ENCODE measurements around the gene SLC38A10. TPM values are rescaled to one million over a fixed set of nuclear protein-coding genes. Genes with fewer than 3 reads are reported as not detected.
A peak's percentile ranks its signal among the peaks of the same experiment; 100 is the strongest.

Gene SLC38A10
- total RNA-seq, 1 donor from 2014 or later: 35.5 TPM

DNA sequence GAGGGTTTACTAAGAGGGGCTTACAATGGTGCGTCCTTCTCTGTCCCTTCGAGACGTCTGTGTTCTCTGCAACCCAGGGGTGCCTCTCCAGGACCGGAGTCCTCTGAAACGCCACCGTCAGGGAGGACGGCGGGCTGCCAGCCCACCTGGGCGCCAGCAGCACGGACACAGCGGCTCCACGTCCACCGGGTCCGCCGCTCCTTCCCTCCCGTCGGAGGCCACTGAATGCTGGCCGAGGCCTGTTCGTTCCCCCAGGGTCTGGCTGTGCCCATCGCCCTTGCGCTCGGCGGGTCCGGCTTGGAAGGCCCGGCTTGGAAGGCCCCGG lies 56.7 kb downstream of the SLC38A10 start:
- Histone ChIP-seq H3K4me3 (ENCODE audit: low read depth, low read length) (peak overlapping the region; percentile 89), H3K27me3 (ENCODE audit: control insufficient read depth, insufficient read depth, low read length) (no peaks in the 10 kb centered on the region), H3K36me3 (ENCODE audit: control insufficient read depth, insufficient read depth, low read length) (peaks cover 18% of the 10 kb centered on the region)
- FAIRE-seq (no peak), DNase-seq (ENCODE audit: low read depth) (no peak)
- TF ChIP-seq, protein P1, sequence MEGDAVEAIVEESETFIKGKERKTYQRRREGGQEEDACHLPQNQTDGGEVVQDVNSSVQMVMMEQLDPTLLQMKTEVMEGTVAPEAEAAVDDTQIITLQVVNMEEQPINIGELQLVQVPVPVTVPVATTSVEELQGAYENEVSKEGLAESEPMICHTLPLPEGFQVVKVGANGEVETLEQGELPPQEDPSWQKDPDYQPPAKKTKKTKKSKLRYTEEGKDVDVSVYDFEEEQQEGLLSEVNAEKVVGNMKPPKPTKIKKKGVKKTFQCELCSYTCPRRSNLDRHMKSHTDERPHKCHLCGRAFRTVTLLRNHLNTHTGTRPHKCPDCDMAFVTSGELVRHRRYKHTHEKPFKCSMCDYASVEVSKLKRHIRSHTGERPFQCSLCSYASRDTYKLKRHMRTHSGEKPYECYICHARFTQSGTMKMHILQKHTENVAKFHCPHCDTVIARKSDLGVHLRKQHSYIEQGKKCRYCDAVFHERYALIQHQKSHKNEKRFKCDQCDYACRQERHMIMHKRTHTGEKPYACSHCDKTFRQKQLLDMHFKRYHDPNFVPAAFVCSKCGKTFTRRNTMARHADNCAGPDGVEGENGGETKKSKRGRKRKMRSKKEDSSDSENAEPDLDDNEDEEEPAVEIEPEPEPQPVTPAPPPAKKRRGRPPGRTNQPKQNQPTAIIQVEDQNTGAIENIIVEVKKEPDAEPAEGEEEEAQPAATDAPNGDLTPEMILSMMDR (IDR thresholded peaks at IDR 0.05; ENCODE audit: insufficient read depth, low read length, severe bottlenecking): no peak

DNA sequence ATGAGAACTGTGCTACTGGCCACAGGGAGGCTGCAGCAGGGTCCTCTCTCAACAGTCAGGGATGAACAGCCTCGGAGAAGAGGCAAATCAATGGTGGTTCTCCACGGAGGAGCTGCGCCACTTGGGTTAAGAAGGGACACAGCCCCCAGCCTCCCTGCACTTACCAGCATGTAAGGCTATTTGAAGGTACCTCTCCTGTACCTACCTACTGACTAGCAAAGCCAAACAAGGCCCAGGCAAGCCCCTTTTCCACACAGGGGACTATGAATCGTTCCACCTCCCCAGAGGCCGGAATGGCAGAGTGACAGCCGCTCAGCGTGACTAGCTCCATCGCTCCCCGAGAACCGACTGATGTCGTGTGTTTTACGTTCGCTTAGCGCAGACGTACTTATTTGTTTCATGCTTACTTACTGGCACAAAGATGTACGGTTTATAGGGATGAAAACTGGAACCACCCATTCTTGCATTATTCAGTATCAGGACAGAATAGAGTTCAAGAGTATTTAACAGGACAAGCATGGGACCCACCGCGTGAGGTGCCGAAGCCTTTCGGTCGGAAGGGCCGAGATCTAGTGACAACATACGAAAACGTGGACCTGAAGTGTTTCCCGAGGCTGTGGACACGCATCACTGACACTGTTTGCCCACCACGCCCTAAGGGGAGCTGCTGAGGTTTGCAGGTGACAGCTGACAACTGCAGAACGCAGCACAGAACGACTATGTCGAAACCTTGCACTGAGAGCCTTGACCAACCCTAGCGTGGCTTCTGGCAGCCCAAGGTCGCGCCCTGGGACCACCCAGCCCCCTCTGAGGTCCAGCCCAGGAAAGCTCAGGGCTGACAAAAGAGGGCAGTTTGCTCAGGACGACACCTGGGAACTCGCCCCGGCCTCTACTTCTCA lies 57.3 kb downstream of the SLC38A10 start:
- FAIRE-seq (peak; percentile 89), DNase-seq (ENCODE audit: low read depth) (no peak)
- Histone ChIP-seq H3K4me3 (ENCODE audit: low read depth, low read length) (peak overlapping the region; percentile 89), H3K36me3 (ENCODE audit: control insufficient read depth, insufficient read depth, low read length) (peaks cover 21% of the 10 kb centered on the region), H3K27me3 (ENCODE audit: control insufficient read depth, insufficient read depth, low read length) (no peaks in the 10 kb centered on the region)
- TF ChIP-seq, protein P1 (IDR thresholded peaks at IDR 0.05; ENCODE audit: insufficient read depth, low read length, severe bottlenecking): no peak

DNA sequence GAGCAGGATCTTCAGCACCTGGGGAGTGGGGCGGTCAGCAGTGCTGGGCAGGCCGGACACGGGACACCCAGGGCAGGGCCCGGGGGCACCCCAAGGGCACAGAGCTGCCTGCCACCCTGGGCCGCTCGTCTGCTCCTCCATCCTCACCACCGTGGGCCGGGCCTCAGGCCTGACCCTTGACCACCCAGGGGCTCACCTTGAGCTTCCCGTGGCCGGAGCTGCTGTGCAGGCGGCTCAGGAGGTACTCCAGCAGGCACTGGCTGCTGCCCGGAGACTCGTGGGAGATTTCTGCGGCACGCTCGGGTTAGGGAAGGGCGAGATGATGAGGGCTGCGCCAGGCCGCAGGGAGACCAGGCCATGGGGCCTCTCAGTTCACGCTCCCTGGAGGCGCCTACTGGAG lies 58.3 kb downstream of the SLC38A10 start:
- no peaks in the 10 kb centered on the region for H3K27me3 ChIP-seq (ENCODE audit: control insufficient read depth, insufficient read depth, low read length)
- H3K36me3 ChIP-seq (ENCODE audit: control insufficient read depth, insufficient read depth, low read length): peaks cover 24% of the 10 kb centered on the region
- H3K4me3 ChIP-seq (ENCODE audit: low read depth, low read length): no peak overlapping the region
- DNase-seq (ENCODE audit: low read depth): no peak
- FAIRE-seq: no peak
- TF ChIP-seq, protein P1 (IDR thresholded peaks at IDR 0.05; ENCODE audit: insufficient read depth, low read length, severe bottlenecking): no peak

DNA sequence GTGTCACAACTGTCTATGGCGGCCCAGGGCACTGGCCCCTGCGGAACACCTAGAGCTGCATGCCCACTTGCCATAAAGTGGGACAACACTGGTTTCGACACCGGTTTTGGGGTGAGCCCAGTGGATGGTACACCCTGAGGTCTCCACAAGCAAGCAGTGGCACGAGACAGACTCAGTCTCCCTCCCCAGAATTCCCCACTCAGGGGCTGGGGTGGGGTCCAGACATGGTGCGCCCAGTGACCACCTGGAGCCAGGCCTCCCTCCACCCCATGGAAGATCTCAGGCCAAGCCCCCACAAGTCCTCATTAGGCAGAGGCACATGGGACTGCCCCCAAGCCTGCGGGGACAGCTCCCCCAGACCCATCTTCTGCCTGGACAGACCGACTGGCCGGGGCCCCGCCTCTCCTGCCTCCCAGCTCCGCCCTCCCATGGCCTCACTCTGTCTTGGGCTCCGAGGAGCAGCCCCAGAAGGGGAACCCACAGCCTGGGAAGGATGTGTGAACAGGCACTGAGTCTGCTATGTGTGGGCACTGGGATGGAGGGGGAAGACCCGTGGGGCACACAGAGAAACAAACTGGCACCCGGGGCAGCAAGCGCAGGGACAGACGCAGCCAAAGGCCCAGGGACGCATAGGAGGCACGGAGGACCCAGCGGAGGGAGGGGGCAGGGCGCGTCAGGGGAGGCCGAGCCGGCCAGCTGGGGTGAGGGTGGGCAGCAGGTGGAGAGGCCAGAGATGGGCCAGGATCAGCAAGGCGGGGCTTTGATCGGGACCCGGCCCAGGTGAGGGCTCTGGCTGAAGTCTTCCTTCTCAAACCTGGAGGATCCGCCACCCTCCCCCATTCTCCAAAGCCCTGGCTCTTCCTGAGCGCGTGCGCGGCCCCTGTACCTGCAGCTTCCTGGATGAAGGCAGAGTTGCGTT lies 59.0 kb downstream of the SLC38A10 start:
- DNase-seq (ENCODE audit: low read depth) (no peak), FAIRE-seq (no peak)
- TF ChIP-seq, protein P1 (IDR thresholded peaks at IDR 0.05; ENCODE audit: insufficient read depth, low read length, severe bottlenecking): no peak
- H3K27me3 ChIP-seq (ENCODE audit: control insufficient read depth, insufficient read depth, low read length): no peaks in the 10 kb centered on the region
- H3K4me3 ChIP-seq (ENCODE audit: low read depth, low read length): no peak overlapping the region
- peaks cover 20% of the 10 kb centered on the region for H3K36me3 ChIP-seq (ENCODE audit: control insufficient read depth, insufficient read depth, low read length)

DNA sequence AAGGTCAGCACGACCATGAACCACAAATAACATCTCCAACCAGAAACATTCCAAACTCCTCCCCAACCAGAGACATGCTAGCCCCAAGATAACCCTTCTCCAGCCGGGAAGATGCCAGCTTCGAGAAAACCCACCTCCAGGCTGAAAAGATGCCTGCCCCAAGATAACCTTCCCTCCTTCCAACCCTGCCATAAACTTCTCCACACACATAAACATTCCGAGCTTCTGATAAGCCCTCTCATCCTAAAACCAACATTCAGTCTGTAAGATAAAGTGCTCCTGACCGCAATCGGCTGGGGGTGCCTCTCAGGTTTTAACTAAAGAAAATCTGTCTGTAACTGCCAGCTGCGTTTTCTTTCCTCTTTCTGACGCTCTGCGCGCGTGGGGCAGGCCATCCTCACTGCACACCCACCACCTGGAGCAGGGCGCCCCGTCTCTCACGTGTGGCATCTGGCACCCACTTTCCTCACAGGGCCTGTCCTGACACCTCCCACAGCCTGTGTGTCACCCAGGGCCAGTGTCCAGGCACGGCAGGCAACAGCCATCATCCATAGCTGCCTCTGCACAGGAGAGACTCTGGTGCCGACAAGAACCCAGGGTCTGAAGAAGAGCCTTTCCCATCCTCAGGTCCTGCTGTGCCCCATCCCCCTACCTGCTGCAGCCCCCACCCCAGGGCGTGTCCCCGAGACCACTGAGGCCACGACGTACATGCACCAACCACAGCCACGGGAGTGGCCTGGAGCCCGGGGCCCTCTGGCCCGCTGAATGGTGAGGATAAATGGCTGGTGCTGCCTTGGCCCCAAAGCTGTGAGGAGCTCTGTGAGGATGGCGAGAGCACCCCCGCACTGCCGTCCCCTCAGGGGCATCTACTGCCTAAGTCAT lies 59.9 kb downstream of the SLC38A10 start:
- DNase-seq (ENCODE audit: low read depth): no peak
- peaks cover 20% of the 10 kb centered on the region for H3K36me3 ChIP-seq (ENCODE audit: control insufficient read depth, insufficient read depth, low read length)
- no peak for FAIRE-seq
- H3K4me3 ChIP-seq (ENCODE audit: low read depth, low read length): no peak overlapping the region
- H3K27me3 ChIP-seq (ENCODE audit: control insufficient read depth, insufficient read depth, low read length): no peaks in the 10 kb centered on the region
- TF ChIP-seq, protein P1 (IDR thresholded peaks at IDR 0.05; ENCODE audit: insufficient read depth, low read length, severe bottlenecking): no peak
